WTC11 (cell line): ENCODE data around the gene ANAPC10. TPM values are rescaled to one million over a fixed set of nuclear protein-coding genes. Genes with fewer than 3 reads are reported as not detected.

Experiments
- ATAC-seq: fragments of 200-7000 bp; cut with Tn5 transposase; 2 replicates; pipeline ENCODE4 v1.10.0; 2021; ENCODE audit warnings: mild to moderate bottlenecking, moderate library complexity
- CTCF ChIA-PET: fragments of 300-600 bp; sonication (Branson Sonifier 250); formaldehyde crosslinking; loops from one replicate; lab custom pipeline; 2021; ENCODE audit warnings: antibody characterized with exemption; lab: Charles Lee
- POLR2A ChIA-PET: fragments of 350-600 bp; sonication (Branson Sonifier 250); formaldehyde crosslinking; loops from one replicate; lab custom pipeline; 2021; ENCODE audit warnings: antibody characterized with exemption; lab: Charles Lee
- DNase-seq: peaks from one replicate; pipeline ENCODE4 v3.0.0; 2021; ENCODE audit warnings: low spot score
- H3K27ac Mint-ChIP-seq: 2 replicates; pipeline ENCODE4 v1.8.0; 2021; ENCODE audit warnings: mixed read lengths
- H3K27me3 Mint-ChIP-seq: 2 replicates; pipeline ENCODE4 v1.8.0; 2021; ENCODE audit warnings: low read depth, mild to moderate bottlenecking, moderate library complexity, mixed read lengths
- H3K36me3 Mint-ChIP-seq: 2 replicates; pipeline ENCODE4 v1.8.0; 2021; ENCODE audit warnings: mixed read lengths
- H3K4me1 Mint-ChIP-seq: 2 replicates; pipeline ENCODE4 v1.8.0; 2022; ENCODE audit warnings: mixed read lengths
- H3K4me3 Mint-ChIP-seq: 2 replicates; pipeline ENCODE4 v1.8.0; 2021; ENCODE audit warnings: mild to moderate bottlenecking, moderate library complexity, mixed read lengths
- H3K9me3 Mint-ChIP-seq: 2 replicates; pipeline ENCODE4 v1.8.0; 2021; ENCODE audit warnings: mixed read lengths
- AR ChIP-seq: fragments of 250-450 bp; sonication (Bioruptor Pico); IDR thresholded peaks from 2 replicates; pipeline ENCODE4 v1.9.0; 2021; ENCODE audit warnings: mild to moderate bottlenecking
- ARID4B ChIP-seq: sonication (generic); formaldehyde crosslinking; IDR thresholded peaks from 2 replicates; pipeline ENCODE4 v1.8.0; 2023; ENCODE audit warnings: missing genetic modification reagents, mild to moderate bottlenecking, borderline replicate concordance
- FOXP1 ChIP-seq: sonication (generic); formaldehyde crosslinking; IDR thresholded peaks from 2 replicates; pipeline ENCODE4 v1.8.0; 2022; ENCODE audit warnings: missing genetic modification reagents, mild to moderate bottlenecking, moderate library complexity, borderline replicate concordance
- HMGXB4 ChIP-seq: sonication (generic); formaldehyde crosslinking; IDR thresholded peaks from 2 replicates; pipeline ENCODE4 v1.8.1; 2023; ENCODE audit warnings: mild to moderate bottlenecking, moderate library complexity, missing genetic modification reagents
- IRF1 ChIP-seq: sonication (generic); formaldehyde crosslinking; IDR thresholded peaks from 2 replicates; pipeline ENCODE4 v1.8.0; 2023; ENCODE audit warnings: missing genetic modification reagents
- JUN ChIP-seq: sonication (generic); formaldehyde crosslinking; IDR thresholded peaks from 2 replicates; pipeline ENCODE4 v1.8.0; 2023; ENCODE audit warnings: mild to moderate bottlenecking, missing genetic modification reagents
- MAX ChIP-seq: sonication (generic); formaldehyde crosslinking; IDR thresholded peaks from 2 replicates; pipeline ENCODE4 v1.8.0; 2022; ENCODE audit warnings: mild to moderate bottlenecking, missing genetic modification reagents
- MYBL2 ChIP-seq: sonication (generic); formaldehyde crosslinking; IDR thresholded peaks from 2 replicates; pipeline ENCODE4 v1.8.1; 2023; ENCODE audit warnings: mild to moderate bottlenecking, moderate library complexity, missing genetic modification reagents
- NFATC4 ChIP-seq: fragments of 250-450 bp; sonication (Bioruptor Pico); IDR thresholded peaks from 2 replicates; pipeline ENCODE4 v1.9.0; 2021; ENCODE audit warnings: mild to moderate bottlenecking
- NFE2L1 ChIP-seq: sonication (generic); formaldehyde crosslinking; IDR thresholded peaks from 2 replicates; pipeline ENCODE4 v1.8.1; 2023; ENCODE audit warnings: missing genetic modification reagents
- PRRX2 ChIP-seq: fragments of 250-450 bp; sonication (Bioruptor Pico); IDR thresholded peaks from 2 replicates; pipeline ENCODE4 v1.8.0; 2021; ENCODE audit warnings: mild to moderate bottlenecking
- RELA ChIP-seq: sonication (generic); formaldehyde crosslinking; IDR thresholded peaks from 2 replicates; pipeline ENCODE4 v1.8.1; 2022; ENCODE audit warnings: missing genetic modification reagents, mild to moderate bottlenecking, borderline replicate concordance
- SMAD4 ChIP-seq: sonication (generic); formaldehyde crosslinking; IDR thresholded peaks from 2 replicates; pipeline ENCODE4 v1.8.0; 2022; ENCODE audit warnings: mild to moderate bottlenecking, missing genetic modification reagents
- SP1 ChIP-seq: sonication (generic); formaldehyde crosslinking; conservative IDR thresholded peaks from 2 replicates; pipeline ENCODE4 v1.8.1; 2022; ENCODE audit warnings: missing genetic modification reagents
- TP53 ChIP-seq: sonication (generic); formaldehyde crosslinking; IDR thresholded peaks from 2 replicates; pipeline ENCODE4 v1.8.1; 2023; ENCODE audit warnings: mild to moderate bottlenecking, missing genetic modification reagents
- ZBTB21 ChIP-seq: sonication (generic); formaldehyde crosslinking; IDR thresholded peaks from 2 replicates; pipeline ENCODE4 v1.8.1; 2023; ENCODE audit warnings: mild to moderate bottlenecking, missing genetic modification reagents, borderline replicate concordance
- ZBTB43 ChIP-seq: sonication (generic); formaldehyde crosslinking; IDR thresholded peaks from 2 replicates; pipeline ENCODE4 v1.8.1; 2023; ENCODE audit warnings: mild to moderate bottlenecking, missing genetic modification reagents
- ZNF121 ChIP-seq: sonication (generic); formaldehyde crosslinking; IDR thresholded peaks from 2 replicates; pipeline ENCODE4 v1.8.0; 2023; ENCODE audit warnings: missing genetic modification reagents
- ZNF138 ChIP-seq: sonication (generic); formaldehyde crosslinking; conservative IDR thresholded peaks from 2 replicates; pipeline ENCODE4 v1.8.1; 2022; ENCODE audit warnings: mild to moderate bottlenecking, moderate library complexity, missing genetic modification reagents
- ZNF281 ChIP-seq: sonication (generic); formaldehyde crosslinking; IDR thresholded peaks from 2 replicates; pipeline ENCODE4 v1.8.0; 2023; ENCODE audit warnings: mild to moderate bottlenecking, missing genetic modification reagents
- ZNF317 ChIP-seq: sonication (generic); formaldehyde crosslinking; IDR thresholded peaks from 2 replicates; pipeline ENCODE4 v1.8.1; 2023; ENCODE audit warnings: low read depth, mild to moderate bottlenecking, moderate library complexity, missing genetic modification reagents, borderline replicate concordance
- ZNF416 ChIP-seq: fragments of 250-450 bp; sonication (Bioruptor Pico); IDR thresholded peaks from 2 replicates; pipeline ENCODE4 v1.9.0; 2021; ENCODE audit warnings: mild to moderate bottlenecking, inconsistent platforms
- total RNA-seq: library from RNA; stranded (reverse); gene quantifications from 3 replicates; pipeline ENCODE4 v1.2.3, GENCODE V29; 2021

The ANAPC10 gene
- total RNA-seq, 1 experiment from 2014 or later, result 18.2 TPM

- TF ChIP-seq ZBTB43 (CRISPR knock-in tag) (no peak), ZNF121 (no peak), SP1 (CRISPR knock-in tag) (no peak), JUN (CRISPR knock-in tag) (no peak), ZNF281 (CRISPR knock-in tag) (no peak), TP53 (CRISPR knock-in tag) (no peak), HMGXB4 (CRISPR knock-in tag) (no peak)
Observed at GRCh38 chr4:144948421-144948820, 149.6 kb downstream of the ANAPC10 start (continued).

- peak; percentile 63 for ATAC-seq
- Mint-ChIP-seq H3K36me3 (peaks cover 14% of the 10 kb centered on the region), H3K27me3 (no peaks in the 10 kb centered on the region), H3K9me3 (peaks cover 19% of the 10 kb centered on the region), H3K4me1 (peaks cover 7% of the 10 kb centered on the region), H3K27ac (0 out of 2 replicates have a peak overlapping the region, but pooled peaks have one; percentile 53), H3K4me3 (no peak overlapping the region)
- POLR2A ChIA-PET, result no interaction called here
- CTCF ChIA-PET, result no interaction called here
- no peak for DNase-seq
- TF ChIP-seq ZBTB21 (CRISPR knock-in tag) (no peak), IRF1 (CRISPR knock-in tag) (no peak), PRRX2 (CRISPR knock-in tag) (no peak), RELA (CRISPR knock-in tag) (no peak), ZNF416 (no peak), ZNF138 (no peak), NFE2L1 (CRISPR knock-in tag) (no peak), MYBL2 (CRISPR knock-in tag) (no peak), JUN (CRISPR knock-in tag) (no peak), NFATC4 (CRISPR knock-in tag) (no peak), SMAD4 (CRISPR knock-in tag) (no peak), MAX (CRISPR knock-in tag) (no peak), ARID4B (CRISPR knock-in tag) (no peak), FOXP1 (CRISPR knock-in tag) (no peak), AR (CRISPR knock-in tag) (no peak), ZNF317 (CRISPR knock-in tag) (no peak)
Observed at GRCh38 chr4:144948009-144948408, 150.0 kb downstream of the ANAPC10 start.
